ENCODE measurements around the gene EMILIN1. TPM values are rescaled to one million over a fixed set of nuclear protein-coding genes. Genes with fewer than 3 reads are reported as not detected.
A peak's percentile ranks its signal among the peaks of the same experiment; 100 is the strongest.

The EMILIN1 gene
- total RNA-seq, 4 donors from 2014 or later, result 6.8 to 18.2 (median 11.3) TPM

- TF ChIP-seq, protein P1, sequence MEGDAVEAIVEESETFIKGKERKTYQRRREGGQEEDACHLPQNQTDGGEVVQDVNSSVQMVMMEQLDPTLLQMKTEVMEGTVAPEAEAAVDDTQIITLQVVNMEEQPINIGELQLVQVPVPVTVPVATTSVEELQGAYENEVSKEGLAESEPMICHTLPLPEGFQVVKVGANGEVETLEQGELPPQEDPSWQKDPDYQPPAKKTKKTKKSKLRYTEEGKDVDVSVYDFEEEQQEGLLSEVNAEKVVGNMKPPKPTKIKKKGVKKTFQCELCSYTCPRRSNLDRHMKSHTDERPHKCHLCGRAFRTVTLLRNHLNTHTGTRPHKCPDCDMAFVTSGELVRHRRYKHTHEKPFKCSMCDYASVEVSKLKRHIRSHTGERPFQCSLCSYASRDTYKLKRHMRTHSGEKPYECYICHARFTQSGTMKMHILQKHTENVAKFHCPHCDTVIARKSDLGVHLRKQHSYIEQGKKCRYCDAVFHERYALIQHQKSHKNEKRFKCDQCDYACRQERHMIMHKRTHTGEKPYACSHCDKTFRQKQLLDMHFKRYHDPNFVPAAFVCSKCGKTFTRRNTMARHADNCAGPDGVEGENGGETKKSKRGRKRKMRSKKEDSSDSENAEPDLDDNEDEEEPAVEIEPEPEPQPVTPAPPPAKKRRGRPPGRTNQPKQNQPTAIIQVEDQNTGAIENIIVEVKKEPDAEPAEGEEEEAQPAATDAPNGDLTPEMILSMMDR (IDR thresholded peaks at IDR 0.05 in 4 of 5, conservative IDR thresholded peaks at IDR 0.05 in 1 of 5), result no peak
- no peak for TF ChIP-seq POLR2A (IDR thresholded peaks at IDR 0.05)
- H3K4me3 ChIP-seq, result peak overlapping the region in 2 of 4 donors; percentile 19 to 40
- ATAC-seq, result no peak
- DNase-seq, result no peak
- no peaks in the 10 kb centered on the region for H3K27me3 ChIP-seq
- intact Hi-C loops (cut with DNase I; ENCODE audit: low total_unique reads), result loop anchor here (10.0 kb wide), 1 partner anchor 292 kb away; the partner anchor contains the start of genes EIF2B4 and SNX17
- in situ Hi-C loops (cut with MboI; ENCODE audit: low sequenced_read_pairs in 4 of 4), result loop anchor here (10.0 kb wide), 2 partner anchors 48 to 118 kb away; partner anchors contain the start of gene TMEM214 (in 3 of the 4)
- peak overlapping the region in 3 of 4 donors; percentile 75 to 95 (median 86) for H3K27ac ChIP-seq
- no peaks in the 10 kb centered on the region for H3K9me3 ChIP-seq
- H3K36me3 ChIP-seq, result no peaks in the 10 kb centered on the region
- H3K4me1 ChIP-seq, result peaks cover 26 to 47% of the 10 kb centered on the region in 2 donors
Measured at GRCh38 chr2:27082773-27083409, 4.5 kb downstream of the EMILIN1 start.

DNA sequence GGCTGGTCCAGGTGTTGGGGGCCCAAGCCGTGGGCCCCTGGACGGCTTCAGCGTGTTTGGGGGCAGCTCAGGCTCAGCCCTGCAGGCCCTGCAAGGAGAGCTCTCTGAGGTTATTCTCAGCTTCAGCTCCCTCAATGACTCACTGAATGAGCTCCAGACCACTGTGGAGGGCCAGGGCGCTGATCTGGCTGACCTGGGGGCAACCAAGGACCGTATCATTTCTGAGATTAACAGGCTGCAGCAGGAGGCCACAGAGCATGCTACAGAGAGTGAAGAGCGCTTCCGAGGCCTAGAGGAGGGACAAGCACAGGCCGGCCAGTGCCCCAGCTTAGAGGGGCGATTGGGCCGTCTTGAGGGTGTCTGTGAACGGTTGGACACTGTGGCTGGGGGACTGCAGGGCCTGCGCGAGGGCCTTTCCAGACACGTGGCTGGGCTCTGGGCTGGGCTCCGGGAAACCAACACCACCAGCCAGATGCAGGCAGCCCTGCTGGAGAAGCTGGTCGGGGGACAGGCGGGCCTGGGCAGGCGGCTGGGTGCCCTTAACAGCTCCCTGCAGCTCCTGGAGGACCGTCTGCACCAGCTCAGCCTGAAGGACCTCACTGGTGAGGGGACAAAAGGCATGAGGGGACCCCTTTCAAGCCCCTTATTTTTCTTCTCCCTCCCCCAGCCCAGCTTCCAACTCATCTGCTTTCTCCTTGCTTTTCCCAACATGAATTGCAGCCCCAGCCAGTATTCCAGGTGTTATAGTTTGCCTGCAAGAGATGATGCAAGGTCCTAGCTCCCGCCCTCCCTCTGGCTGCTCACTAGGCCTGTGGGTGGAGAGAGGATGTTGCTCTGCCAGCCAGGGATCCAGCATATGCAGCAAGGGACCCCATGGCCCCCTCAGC, 5.2 kb downstream of the EMILIN1 start:
- TF ChIP-seq, protein P1 (IDR thresholded peaks at IDR 0.05 in 4 of 5, conservative IDR thresholded peaks at IDR 0.05 in 1 of 5), result no peak
- TF ChIP-seq POLR2A (IDR thresholded peaks at IDR 0.05), result no peak
- no peak for DNase-seq
- Histone ChIP-seq H3K27me3 (no peaks in the 10 kb centered on the region), H3K36me3 (no peaks in the 10 kb centered on the region), H3K4me1 (peaks cover 26 to 47% of the 10 kb centered on the region in 2 donors), H3K27ac (peak overlapping the region in 1 of 4 donors; percentile 86), H3K4me3 (no peak overlapping the region), H3K9me3 (no peaks in the 10 kb centered on the region)
- ATAC-seq, result no peak
- intact Hi-C loops (cut with DNase I; ENCODE audit: low total_unique reads) (loop anchor here (2.0 to 10.0 kb wide), 2 partner anchors 123 to 291 kb away; partner anchors contain the start of genes EIF2B4 and SNX17), in situ Hi-C loops (cut with MboI; ENCODE audit: low sequenced_read_pairs in 4 of 4) (loop anchor here (10.0 kb wide), 2 partner anchors 49 to 119 kb away; partner anchors contain the start of gene TMEM214 (in 3 of the 4))

DNA sequence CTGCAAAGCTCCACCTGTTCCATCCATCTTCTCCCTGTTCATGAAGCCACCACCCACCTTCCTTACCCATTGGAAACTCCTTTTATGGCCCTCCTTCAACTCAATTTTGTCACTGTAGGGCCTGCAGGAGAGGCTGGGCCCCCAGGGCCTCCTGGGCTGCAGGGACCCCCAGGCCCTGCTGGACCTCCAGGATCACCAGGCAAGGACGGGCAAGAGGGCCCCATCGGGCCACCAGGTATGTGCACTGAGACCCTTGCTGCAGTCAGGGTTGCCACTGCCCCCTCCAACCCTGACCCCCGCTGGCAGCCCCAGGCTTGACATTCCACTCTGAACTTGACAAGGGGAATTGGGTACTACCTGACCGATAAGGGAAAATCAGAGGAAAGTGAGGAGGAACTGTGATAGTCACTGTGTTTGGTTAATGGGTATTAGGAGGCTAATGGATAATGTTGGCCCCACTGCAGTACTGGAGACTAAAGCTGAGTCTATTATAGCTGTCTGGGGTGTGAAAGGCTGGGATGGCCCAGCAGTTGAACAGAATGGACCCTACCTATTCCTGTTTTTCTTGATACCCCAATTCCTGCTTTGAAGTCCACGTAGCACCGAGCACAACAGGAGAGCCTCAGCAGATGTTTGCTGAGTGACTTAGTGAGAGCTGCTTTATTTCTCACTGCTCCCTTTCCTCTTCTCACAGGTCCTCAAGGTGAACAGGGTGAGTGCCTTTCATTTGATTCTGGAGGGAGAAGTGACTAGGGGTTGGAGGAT, 6.1 kb downstream of the EMILIN1 start:
- H3K27me3 ChIP-seq, result no peaks in the 10 kb centered on the region
- no peaks in the 10 kb centered on the region for H3K36me3 ChIP-seq
- in situ Hi-C loops (cut with MboI; ENCODE audit: low sequenced_read_pairs in 4 of 4) (loop anchor here (5.0 to 10.0 kb wide), 3 partner anchors 50 to 120 kb away; partner anchors contain the start of genes TMEM214 (in 3 of the 4) and MAPRE3 (in 1 of the 4)), intact Hi-C loops (cut with DNase I; ENCODE audit: low total_unique reads) (loop anchor here (2.0 to 10.0 kb wide), 3 partner anchors 52 to 290 kb away; partner anchors contain the start of genes EIF2B4, SNX17 and TMEM214)
- H3K4me1 ChIP-seq, result peaks cover 26 to 47% of the 10 kb centered on the region in 2 donors
- no peaks in the 10 kb centered on the region for H3K9me3 ChIP-seq
- DNase-seq (no peak), ATAC-seq (no peak)
- no peak for TF ChIP-seq POLR2A (IDR thresholded peaks at IDR 0.05)
- TF ChIP-seq, protein P1 (IDR thresholded peaks at IDR 0.05 in 4 of 5, conservative IDR thresholded peaks at IDR 0.05 in 1 of 5), result no peak
- H3K4me3 ChIP-seq, result no peak overlapping the region
- peak overlapping the region in 1 of 4 donors; percentile 97 for H3K27ac ChIP-seq

All from gastrocnemius medialis (tissue), 4 donors.